ENCODE measurements around the gene MYMX. TPM values are rescaled to one million over a fixed set of nuclear protein-coding genes. Genes with fewer than 3 reads are reported as not detected.
"Not testable (repeated sequence)": the region's sequence is repeated elsewhere in the genome, so short reads cannot be mapped to it uniquely, and the experiment has no call there.

MYMX gene
- total RNA-seq, 2 donors from 2014 or later, result not detected

- TF ChIP-seq CTCF (IDR thresholded peaks at IDR 0.05) (no peak), POLR2A (IDR thresholded peaks at IDR 0.05) (no peak), POLR2AphosphoS5 (IDR thresholded peaks at IDR 0.05) (no peak)
- Histone ChIP-seq H3K4me3 (no peak overlapping the region), H3K9me3 (no peaks in the 10 kb centered on the region), H3K27me3 (replicated peaks; ENCODE audit: insufficient read depth) (no peaks in the 10 kb centered on the region), H3K36me3 (no peaks in the 10 kb centered on the region), H3K4me1 (replicated peaks) (no peaks in the 10 kb centered on the region), H3K27ac (no peak overlapping the region)
- intact Hi-C loops (cut with DNase I), result no loop called here
- WGBS, result 87% methylated on average over 8 of the region's 8 CpGs
- no peak for DNase-seq (ENCODE audit: low spot score)
Measured at GRCh38 chr6:44193307-44193910, 23.3 kb upstream of the MYMX start.

- H3K27ac ChIP-seq, result no peak overlapping the region
Measured at GRCh38 chr6:44194326-44194725, 22.4 kb upstream of the MYMX start.

GRCh38 chr6:44196351-44196750, 20.4 kb upstream of the MYMX start:
- H3K9me3 ChIP-seq; intact Hi-C loops (cut with DNase I); H3K27ac ChIP-seq; H3K27me3 ChIP-seq (replicated peaks; ENCODE audit: insufficient read depth); H3K36me3 ChIP-seq; DNase-seq (ENCODE audit: low spot score); H3K4me3 ChIP-seq; H3K4me1 ChIP-seq (replicated peaks): not testable (repeated sequence)
- 93% methylated on average over 11 of the region's 11 CpGs for WGBS

More at GRCh38 chr6:44194326-44194725, 22.4 kb upstream of the MYMX start:
- Histone ChIP-seq H3K9me3 (no peaks in the 10 kb centered on the region), H3K27me3 (replicated peaks; ENCODE audit: insufficient read depth) (no peaks in the 10 kb centered on the region), H3K36me3 (no peaks in the 10 kb centered on the region), H3K4me3 (no peak overlapping the region), H3K4me1 (replicated peaks) (no peaks in the 10 kb centered on the region)
- no peak for DNase-seq (ENCODE audit: low spot score)
- TF ChIP-seq POLR2A (IDR thresholded peaks at IDR 0.05), result no peak
- no peak for TF ChIP-seq CTCF (IDR thresholded peaks at IDR 0.05)
- no peak for TF ChIP-seq POLR2AphosphoS5 (IDR thresholded peaks at IDR 0.05)
- 77% methylated on average over 5 of the region's 5 CpGs for WGBS
- intact Hi-C loops (cut with DNase I), result no loop called here

- H3K27ac ChIP-seq, result no peak overlapping the region
- no peak overlapping the region for H3K4me3 ChIP-seq
- H3K4me1 ChIP-seq (replicated peaks), result no peaks in the 10 kb centered on the region
- no peak for TF ChIP-seq POLR2A (IDR thresholded peaks at IDR 0.05)
- no peak for TF ChIP-seq POLR2AphosphoS5 (IDR thresholded peaks at IDR 0.05)
- TF ChIP-seq CTCF (IDR thresholded peaks at IDR 0.05), result no peak
- intact Hi-C loops (cut with DNase I), result no loop called here
- DNase-seq (ENCODE audit: low spot score), result no peak
- no peaks in the 10 kb centered on the region for H3K9me3 ChIP-seq
- H3K27me3 ChIP-seq (replicated peaks; ENCODE audit: insufficient read depth), result no peaks in the 10 kb centered on the region
- no peaks in the 10 kb centered on the region for H3K36me3 ChIP-seq
- WGBS, result 88% methylated on average over 3 of the region's 3 CpGs
Measured at GRCh38 chr6:44198684-44199083, 18.0 kb upstream of the MYMX start.

- intact Hi-C loops (cut with DNase I), result no loop called here
- no peak for TF ChIP-seq POLR2A (IDR thresholded peaks at IDR 0.05)
- TF ChIP-seq POLR2AphosphoS5 (IDR thresholded peaks at IDR 0.05), result no peak
- no peak for TF ChIP-seq CTCF (IDR thresholded peaks at IDR 0.05)
Measured at GRCh38 chr6:44199883-44200282, 16.8 kb upstream of the MYMX start.

More at GRCh38 chr6:44199883-44200282, 16.8 kb upstream of the MYMX start:
- Histone ChIP-seq H3K36me3 (no peaks in the 10 kb centered on the region), H3K27me3 (replicated peaks; ENCODE audit: insufficient read depth) (no peaks in the 10 kb centered on the region), H3K9me3 (no peaks in the 10 kb centered on the region), H3K4me3 (no peak overlapping the region), H3K27ac (no peak overlapping the region), H3K4me1 (replicated peaks) (no peaks in the 10 kb centered on the region)
- 96% methylated on average over 4 of the region's 4 CpGs for WGBS
- no peak for DNase-seq (ENCODE audit: low spot score)
